Measurements from ENCODE around the gene KRTAP10-8.

- TF ChIP-seq CTCF (conservative IDR thresholded peaks at IDR 0.05; ENCODE audit: low read depth, low read length) (no peak), EZH2phosphoT487 (IDR thresholded peaks at IDR 0.05; ENCODE audit: borderline replicate concordance, low read length) (no peak), EZH2 (IDR thresholded peaks at IDR 0.05; ENCODE audit: low read length, unreplicated experiment) (no peak)
These were observed 45.0 kb downstream of the KRTAP10-8 start for GRCh38 chr21:44656868-44657267.
